Measurements from ENCODE around the gene TET1.
A peak's percentile ranks its signal among the peaks of the same experiment; 100 is the strongest.
"Not testable (repeated sequence)": the region's sequence is repeated elsewhere in the genome, so short reads cannot be mapped to it uniquely, and the experiment has no call there.

Gene TET1

DNA sequence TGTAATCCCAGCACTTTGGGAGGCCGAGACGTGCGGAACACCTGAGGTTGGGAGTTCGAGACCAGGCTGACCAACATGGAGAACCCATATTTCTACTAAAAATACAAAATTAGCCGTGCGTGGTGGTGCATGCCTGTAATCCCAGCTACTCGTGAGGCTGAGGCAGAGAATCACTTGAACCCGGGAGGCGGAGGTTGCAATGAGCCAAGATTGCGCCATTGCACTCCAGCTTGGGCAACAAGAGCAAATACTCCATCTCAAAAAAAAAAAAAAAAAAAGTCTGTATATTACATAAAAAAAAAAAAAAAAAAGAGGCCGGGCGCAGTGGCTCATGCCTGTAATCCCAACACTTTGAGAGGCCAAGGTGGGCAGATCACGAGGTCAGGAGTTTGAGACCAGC, 152.9 kb downstream of the TET1 start:
- DNase-seq (ENCODE audit: low read depth): not testable (repeated sequence)

DNA sequence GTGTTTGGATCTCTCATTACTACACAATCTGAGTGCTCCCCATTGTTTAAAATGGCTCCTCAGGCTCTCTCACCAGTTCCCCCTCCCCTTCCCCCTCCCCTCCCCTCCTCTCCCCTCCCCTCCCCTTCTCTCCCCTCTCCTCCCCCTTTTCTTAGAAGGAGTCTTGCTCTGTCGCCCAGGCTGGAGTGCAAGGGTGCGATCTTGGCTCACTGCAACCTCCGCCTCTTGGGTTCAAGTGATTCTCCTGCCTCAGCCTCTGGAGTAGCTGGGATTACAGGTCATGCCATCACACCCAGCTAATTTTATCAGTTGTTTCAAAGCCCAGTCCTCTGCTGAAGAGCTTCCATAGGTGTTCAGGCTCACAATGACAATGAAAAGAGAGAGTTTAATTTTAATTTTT, 157.3 kb downstream of the TET1 start:
- no peak for DNase-seq (ENCODE audit: low read depth)

DNA sequence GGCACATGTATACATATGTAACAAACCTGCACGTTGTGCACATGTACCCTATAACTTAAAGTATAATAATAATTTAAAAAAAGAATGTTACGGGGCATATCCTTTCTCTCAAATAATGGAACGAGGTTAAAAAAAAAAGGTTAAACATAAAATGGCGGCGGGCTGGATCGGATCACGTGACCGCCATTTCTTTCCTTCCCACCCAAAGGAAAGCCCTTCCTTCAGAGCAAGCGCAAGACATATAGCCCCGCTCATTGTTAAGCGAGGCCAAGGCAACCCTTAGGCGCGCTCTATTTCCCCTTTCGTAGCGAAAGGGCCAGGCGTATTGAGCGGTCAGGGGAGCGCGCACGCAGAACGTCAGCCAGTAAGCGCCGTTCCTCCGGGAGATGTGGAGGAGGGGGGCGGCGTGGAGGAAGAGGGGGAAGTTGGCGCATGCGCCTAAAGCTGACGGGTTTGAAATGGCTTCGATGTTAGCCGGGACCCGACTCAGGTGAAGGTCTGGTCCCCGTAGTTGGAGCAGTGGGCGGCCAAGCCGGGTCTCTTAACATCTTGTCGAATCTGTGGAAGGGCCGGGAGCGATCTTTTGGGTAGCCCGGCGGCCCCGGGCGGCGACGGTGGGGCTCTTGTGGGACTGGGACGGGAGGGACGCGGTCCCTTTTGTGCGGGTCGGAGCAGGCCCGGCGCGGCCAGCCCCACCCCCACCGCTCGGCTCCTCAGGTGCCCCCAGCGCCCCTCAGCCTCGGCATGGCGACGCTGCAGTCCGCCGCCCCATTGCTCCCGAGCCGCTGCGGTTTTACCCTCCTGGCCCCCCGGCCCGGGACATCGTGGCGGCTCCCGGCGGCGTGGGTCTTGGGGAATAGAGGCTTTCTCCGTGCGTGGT, 160.9 kb downstream of the TET1 start, which contains the start of gene CCAR1:
TSS of gene CCAR1 (plus strand) at position 447 of the 880 bp plus-strand sequence. CDS start 1,266 bp downstream, outside the sequence.
- DNase-seq (ENCODE audit: low read depth): peak; percentile 95

DNA sequence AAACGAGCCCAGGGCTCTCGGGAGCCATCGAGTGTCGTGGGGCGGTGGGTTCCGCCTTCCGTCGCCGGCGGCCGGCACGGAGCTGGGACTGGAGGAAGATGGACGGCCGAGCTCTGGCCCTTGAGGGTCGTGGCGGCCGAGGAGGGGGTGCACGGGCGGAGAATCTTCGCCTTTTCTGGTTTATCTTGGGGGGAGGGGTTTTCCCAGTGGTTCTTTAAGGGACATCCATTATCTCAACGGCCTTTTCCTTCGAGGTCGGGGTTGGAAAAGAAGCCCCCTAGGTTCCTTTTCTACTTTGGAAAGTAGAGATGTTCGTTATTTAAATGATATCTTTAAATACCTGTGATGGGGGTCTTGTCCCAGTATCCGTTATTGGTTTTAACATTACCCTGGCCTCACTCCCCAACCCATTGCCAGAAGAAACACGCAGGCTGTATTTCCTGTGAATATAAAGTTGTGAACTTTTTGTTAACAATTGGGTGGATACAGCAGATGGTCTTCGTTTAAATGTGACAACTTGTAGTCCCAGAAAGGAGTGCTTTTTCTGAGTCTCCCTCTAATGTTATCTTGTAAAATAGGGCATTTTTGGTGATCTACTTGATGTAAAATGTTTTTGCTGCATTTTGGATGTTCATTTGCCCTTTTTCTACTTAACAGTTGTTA, 161.7 kb downstream of the TET1 start:
- no peak for DNase-seq (ENCODE audit: low read depth)

DNA sequence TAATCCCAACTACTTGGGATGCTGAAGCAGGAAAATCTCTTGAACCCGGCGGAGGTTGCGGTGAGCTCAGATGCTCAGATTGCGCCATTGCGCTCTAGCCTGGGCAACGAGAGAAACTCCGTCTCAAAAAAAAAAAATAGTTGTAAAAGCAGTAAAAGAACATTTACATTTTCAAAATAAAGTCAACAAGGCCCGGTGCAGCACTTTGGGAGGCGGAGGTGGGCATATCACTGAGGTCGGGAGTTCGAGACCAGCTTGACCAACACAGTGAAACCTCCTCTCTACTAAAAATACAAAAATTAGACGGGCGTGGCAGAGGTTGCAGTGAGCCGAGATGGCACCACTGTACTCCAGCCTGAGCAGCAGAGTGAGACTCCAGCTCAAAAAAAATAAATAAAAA, 164.9 kb downstream of the TET1 start:
- DNase-seq (ENCODE audit: low read depth): no peak

DNA sequence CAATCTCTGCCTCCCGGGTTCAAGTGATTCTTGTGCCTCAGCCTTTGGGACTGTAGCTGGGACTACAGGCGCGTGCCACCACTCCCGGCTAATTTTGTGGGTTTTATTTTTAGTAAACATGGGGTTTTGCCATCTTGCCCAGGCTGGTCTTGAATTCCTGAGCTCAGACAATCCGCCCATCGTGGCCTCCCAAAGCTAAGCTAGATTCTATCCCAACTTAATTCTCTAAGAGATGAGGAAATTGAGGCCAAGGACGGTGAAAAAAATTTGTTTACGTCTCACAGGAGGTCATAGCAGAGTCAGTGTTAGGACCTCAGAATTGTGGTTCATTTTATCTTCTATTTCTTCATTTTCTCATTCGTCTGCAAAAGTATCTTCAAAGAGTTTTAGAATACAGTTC, 167.0 kb downstream of the TET1 start:
- DNase-seq (ENCODE audit: low read depth): no peak

DNA sequence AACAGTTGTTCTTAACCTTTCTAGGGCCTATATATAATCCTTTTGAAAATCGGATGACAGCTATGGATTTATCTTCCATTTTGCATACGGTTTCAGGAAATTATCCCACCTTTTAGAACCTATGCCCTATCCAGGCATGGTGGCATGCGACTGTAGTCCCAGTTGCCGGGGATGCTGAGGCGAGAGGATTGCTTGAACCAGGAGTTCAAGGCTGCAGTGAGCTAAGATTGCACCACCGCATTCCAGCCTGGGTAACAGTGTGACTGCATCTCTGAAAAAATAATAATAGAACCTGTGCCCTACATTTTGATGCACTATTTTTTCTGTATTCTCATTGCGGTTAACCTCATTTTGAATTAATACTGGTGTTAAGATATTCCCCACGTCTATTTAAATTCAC, 172.5 kb downstream of the TET1 start:
- no peak for DNase-seq (ENCODE audit: low read depth)

DNA sequence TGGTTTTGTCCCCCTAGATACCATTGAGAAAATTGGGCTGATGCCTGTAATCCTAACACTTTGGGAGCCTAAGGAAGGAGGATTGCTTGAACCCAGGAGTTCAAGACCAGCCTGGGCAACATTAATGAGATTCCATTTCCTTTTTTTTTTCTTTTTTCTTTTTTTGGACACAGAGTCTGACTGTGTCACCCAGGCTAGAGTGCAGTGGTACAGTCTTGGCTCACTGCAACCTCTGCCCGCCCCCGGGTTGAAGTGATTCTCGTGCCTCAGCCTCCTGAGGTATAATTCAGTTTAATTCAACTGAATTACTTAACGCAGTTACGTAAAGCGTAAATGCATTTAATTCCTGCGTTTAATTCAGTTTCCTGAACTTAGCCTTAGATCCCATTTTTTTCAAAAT, 174.2 kb downstream of the TET1 start:
- no peak for DNase-seq (ENCODE audit: low read depth)

DNA sequence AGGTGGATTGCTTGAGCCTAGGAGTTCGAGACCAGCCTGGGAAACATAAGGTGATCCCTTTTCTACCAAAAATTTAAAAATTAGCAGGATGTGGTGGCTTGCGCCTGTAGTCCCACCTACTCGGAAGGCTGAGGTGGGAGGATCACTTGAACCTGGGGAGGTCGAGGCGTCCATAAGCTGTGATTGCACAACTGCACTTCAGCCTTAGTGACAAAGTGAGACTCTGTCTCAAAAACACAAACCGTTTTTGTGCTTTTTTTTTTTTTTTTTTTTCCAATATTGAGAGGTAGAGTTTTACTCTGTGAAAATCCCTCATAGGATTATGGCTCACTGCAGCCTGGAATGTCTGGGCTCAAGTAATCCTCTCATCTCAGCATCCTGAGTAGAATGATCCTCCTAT, 175.0 kb downstream of the TET1 start:
- no peak for DNase-seq (ENCODE audit: low read depth)

DNA sequence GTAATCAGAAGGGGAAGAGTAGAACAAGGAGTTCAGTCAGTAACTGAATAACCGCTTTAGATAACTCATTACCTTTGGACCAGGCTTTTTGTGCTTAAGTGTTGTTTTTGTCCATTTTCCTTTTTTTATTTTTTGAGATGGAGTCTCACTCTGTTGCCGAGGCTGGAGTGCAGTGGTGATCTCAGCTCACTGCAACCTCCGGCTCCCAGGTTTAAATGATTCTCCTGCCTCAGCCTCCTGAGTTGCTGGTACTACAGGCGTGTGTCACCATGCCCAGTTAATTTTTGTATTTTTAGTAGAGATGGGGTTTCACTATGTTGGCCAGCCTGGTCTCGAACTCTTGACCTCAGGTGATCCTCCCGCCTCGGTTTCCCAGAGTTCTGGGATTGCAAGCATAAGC, 175.6 kb downstream of the TET1 start:
- not testable (repeated sequence) for DNase-seq (ENCODE audit: low read depth)

DNA sequence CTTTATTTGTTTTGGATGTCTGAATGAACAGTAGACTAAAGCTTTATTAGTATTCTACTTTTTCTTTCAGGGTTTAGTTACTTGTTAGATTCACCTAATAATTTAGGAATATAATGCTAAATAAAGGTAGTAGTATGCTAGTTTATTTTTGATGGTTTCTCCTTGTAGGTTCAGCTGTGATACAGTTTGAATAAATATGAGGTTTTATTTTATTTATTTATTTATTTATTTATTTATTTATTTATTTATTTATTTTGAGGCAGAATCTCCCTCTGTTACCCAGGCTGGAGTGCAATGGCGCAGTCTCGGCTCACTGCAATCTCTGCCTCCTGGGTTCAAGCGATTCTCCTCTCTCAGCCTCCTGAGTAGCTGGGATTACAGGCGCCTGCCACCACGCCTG, 180.5 kb downstream of the TET1 start:
- DNase-seq (ENCODE audit: low read depth): not testable (repeated sequence)

DNA sequence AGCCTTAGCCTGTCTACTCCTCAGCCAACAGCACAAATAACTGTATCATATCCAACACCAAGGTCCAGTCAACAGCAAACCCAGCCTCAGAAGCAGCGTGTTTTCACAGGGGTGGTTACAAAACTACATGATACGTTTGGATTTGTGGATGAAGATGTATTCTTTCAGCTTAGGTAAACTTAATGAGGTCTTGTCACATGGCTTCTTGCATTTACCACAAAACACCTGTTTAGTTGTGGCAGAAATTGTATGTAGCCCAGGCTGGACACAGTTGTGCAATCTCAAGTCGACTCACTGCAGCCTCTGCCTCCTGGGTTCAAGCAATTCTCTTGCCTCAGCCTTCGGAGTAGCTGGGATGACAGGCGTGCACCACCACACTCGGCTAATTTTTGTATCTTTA, 182.3 kb downstream of the TET1 start:
- no peak for DNase-seq (ENCODE audit: low read depth)
